ENCODE results near the gene IL1R2. TPM values are rescaled to one million over a fixed set of nuclear protein-coding genes. Genes with fewer than 3 reads are reported as not detected.
A peak's percentile ranks its signal among the peaks of the same experiment; 100 is the strongest.

IL1R2 gene, protein sequence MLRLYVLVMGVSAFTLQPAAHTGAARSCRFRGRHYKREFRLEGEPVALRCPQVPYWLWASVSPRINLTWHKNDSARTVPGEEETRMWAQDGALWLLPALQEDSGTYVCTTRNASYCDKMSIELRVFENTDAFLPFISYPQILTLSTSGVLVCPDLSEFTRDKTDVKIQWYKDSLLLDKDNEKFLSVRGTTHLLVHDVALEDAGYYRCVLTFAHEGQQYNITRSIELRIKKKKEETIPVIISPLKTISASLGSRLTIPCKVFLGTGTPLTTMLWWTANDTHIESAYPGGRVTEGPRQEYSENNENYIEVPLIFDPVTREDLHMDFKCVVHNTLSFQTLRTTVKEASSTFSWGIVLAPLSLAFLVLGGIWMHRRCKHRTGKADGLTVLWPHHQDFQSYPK
- total RNA-seq (1 to 10 TPM in 5 of 6 donors, under 1 TPM in 1; 0.39 to 3.8 (median 1.7) TPM), polyA plus RNA-seq (1 to 10 TPM in 1 of 2 donors, under 1 TPM in 1; 0.70 to 1.9 TPM)

DNA sequence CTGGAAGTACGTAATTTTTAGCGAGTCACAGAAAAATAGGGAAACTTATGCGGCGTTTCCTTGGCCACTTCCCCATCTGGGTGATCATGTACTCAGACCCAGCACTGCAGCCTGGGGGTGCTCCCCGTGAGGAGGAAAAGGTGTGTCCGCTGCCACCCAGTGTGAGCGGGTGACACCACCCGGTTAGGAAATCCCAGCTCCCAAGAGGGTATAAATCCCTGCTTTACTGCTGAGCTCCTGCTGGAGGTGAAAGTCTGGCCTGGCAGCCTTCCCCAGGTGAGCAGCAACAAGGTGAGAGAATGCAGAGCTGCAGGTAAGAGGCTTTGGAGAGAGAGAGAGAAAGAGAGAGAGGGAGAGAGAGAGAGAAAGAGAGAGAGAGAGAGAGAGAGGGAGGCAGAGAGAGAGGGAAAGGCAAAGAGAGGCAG lies at the start of gene IL1R2:
IL1R2 (plus strand) TSS at position 240 of the 425 bp plus-strand sequence. CDS start 16,616 bp downstream, outside the sequence.
- intact Hi-C loops (cut with DNase I) = no loop called here
- DNase-seq = peak in 1 of 6 donors; percentile 32
- Histone ChIP-seq H3K9me3 (no peaks in the 10 kb centered on the region), H3K36me3 (no peaks in the 10 kb centered on the region), H3K4me1 (no peaks in the 10 kb centered on the region), H3K27ac (no peak within 1 kb of the TSS), H3K27me3 (no peaks in the 10 kb centered on the region), H3K4me3 (no peak within 1 kb of the TSS)
- ATAC-seq = peak in 3 of 4 donors; percentile 61 to 78 (median 62)
- TF ChIP-seq, protein P1, sequence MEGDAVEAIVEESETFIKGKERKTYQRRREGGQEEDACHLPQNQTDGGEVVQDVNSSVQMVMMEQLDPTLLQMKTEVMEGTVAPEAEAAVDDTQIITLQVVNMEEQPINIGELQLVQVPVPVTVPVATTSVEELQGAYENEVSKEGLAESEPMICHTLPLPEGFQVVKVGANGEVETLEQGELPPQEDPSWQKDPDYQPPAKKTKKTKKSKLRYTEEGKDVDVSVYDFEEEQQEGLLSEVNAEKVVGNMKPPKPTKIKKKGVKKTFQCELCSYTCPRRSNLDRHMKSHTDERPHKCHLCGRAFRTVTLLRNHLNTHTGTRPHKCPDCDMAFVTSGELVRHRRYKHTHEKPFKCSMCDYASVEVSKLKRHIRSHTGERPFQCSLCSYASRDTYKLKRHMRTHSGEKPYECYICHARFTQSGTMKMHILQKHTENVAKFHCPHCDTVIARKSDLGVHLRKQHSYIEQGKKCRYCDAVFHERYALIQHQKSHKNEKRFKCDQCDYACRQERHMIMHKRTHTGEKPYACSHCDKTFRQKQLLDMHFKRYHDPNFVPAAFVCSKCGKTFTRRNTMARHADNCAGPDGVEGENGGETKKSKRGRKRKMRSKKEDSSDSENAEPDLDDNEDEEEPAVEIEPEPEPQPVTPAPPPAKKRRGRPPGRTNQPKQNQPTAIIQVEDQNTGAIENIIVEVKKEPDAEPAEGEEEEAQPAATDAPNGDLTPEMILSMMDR (IDR thresholded peaks at IDR 0.05) = no peak
- WGBS, 2 donors = 63 to 67% methylated on average over 8 of the region's 8 CpGs
- no peak for FAIRE-seq

DNA sequence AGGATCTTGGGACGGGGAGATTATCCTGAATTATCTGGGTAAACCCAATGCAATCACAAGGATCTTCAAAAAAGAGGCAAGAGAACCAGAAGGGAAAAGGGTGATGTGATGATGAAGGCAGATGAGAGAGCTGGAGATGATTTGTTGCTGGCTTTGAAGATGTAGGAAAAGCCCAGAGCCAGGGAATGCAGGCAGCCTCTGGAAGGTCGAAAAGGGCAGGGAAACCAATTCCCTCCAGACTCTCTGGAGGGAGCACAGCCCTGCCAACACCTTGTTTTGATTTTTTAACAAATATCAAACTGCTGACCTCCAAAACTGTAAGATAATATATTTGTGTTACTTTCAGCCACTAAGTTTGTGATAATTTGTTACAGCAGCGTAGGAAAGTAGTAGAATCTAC lies 48.9 kb upstream of the IL1R2 start:
- no peak for DNase-seq
- Histone ChIP-seq H3K4me3 (no peak overlapping the region), H3K4me1 (no peaks in the 10 kb centered on the region), H3K9me3 (no peaks in the 10 kb centered on the region), H3K27me3 (no peaks in the 10 kb centered on the region), H3K36me3 (no peaks in the 10 kb centered on the region), H3K27ac (no peak overlapping the region)
- WGBS, 2 donors = 62 to 77% methylated on average over 3 of the region's 3 CpGs
- intact Hi-C loops (cut with DNase I) = no loop called here
- TF ChIP-seq, protein P1 (IDR thresholded peaks at IDR 0.05) = no peak
- ATAC-seq = no peak
- no peak for FAIRE-seq

DNA sequence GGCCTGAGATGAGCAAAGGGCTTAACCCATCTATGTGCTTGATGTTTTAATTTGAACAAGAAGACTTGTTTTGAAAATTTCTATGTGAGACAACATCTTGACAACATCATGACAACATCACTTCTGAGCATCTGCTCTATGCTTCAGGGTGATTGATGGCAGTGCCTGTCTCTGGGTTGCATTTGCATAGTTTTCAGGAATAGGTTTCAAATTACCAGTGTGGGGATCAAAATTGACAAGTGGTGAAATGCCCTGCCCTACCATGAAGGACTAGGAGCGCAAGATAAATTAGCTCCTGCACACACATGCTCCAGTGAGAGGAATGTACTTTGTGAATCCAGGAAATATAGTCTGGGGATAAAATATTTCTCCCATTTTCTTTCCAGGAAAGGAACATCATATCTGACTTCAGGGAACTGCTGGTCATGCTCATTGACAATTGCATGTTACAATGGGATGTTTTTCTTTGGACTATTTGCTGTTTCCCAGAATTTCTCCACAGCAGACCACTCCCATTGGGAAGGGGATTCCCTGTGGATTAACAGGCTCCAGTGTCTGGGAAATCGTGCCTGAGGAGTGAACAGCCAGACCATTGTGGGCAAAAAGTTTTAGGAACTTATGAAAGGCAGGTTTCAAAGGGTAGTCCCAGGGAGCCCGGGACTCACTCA lies 45.3 kb upstream of the IL1R2 start:
- H3K27me3 ChIP-seq = no peaks in the 10 kb centered on the region
- no peaks in the 10 kb centered on the region for H3K4me1 ChIP-seq
- TF ChIP-seq, protein P1 (IDR thresholded peaks at IDR 0.05) = no peak
- FAIRE-seq (no peak), DNase-seq (no peak), ATAC-seq (no peak)
- intact Hi-C loops (cut with DNase I) = no loop called here
- 72 to 77% methylated on average over 3 of the region's 3 CpGs for WGBS, 2 donors
- no peaks in the 10 kb centered on the region for H3K9me3 ChIP-seq
- H3K27ac ChIP-seq = no peak overlapping the region
- no peak overlapping the region for H3K4me3 ChIP-seq
- H3K36me3 ChIP-seq = no peaks in the 10 kb centered on the region

DNA sequence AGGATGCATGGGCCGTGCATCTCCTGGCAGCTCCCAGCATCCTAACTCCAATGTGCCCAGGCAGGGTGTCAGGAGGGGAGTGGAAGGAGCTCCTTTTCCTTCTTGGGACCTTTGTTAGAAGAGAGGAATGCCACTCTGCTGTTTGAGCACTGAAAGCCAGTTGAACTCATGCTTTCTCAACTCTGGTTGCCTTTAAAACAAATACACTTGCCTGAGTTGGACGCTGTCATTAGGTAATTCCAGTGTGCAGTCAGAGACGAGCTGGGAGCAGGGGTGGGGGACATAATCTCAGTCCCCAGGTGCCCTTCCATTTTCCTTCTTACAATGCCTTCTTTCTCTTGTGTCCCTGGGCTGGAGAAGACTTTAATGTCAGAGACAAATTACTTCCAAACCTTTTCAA lies 44.4 kb upstream of the IL1R2 start:
- Histone ChIP-seq H3K27ac (no peak overlapping the region), H3K9me3 (no peaks in the 10 kb centered on the region), H3K27me3 (no peaks in the 10 kb centered on the region), H3K4me3 (no peak overlapping the region), H3K4me1 (no peaks in the 10 kb centered on the region), H3K36me3 (no peaks in the 10 kb centered on the region)
- intact Hi-C loops (cut with DNase I) = no loop called here
- DNase-seq (no peak), ATAC-seq (no peak), FAIRE-seq (no peak)
- 63 to 69% methylated on average over 3 of the region's 3 CpGs for WGBS, 2 donors
- TF ChIP-seq, protein P1 (IDR thresholded peaks at IDR 0.05) = no peak

Measured in pancreas (tissue), 10 donors.